GM23248 (cell line): ENCODE results near the gene ACOT11.

ENCODE experiments used
- EZH2 ChIP-seq: fragments of 200-600 bp; sonication (generic); IDR thresholded peaks from 2 replicates; pipeline ENCODE4 v1.6.1; 2018; ENCODE audit warnings: antibody characterized with exemption, mild to moderate bottlenecking; ENCODE audit not compliant: insufficient read depth, poor library complexity, severe bottlenecking
- EZH2phosphoT487 ChIP-seq: fragments of 200-600 bp; sonication (generic); IDR thresholded peaks from 2 replicates; pipeline ENCODE4 v1.6.1; 2018; ENCODE audit warnings: antibody characterized with exemption, moderate library complexity, mild to moderate bottlenecking, low read depth; ENCODE audit not compliant: insufficient read depth

DNA sequence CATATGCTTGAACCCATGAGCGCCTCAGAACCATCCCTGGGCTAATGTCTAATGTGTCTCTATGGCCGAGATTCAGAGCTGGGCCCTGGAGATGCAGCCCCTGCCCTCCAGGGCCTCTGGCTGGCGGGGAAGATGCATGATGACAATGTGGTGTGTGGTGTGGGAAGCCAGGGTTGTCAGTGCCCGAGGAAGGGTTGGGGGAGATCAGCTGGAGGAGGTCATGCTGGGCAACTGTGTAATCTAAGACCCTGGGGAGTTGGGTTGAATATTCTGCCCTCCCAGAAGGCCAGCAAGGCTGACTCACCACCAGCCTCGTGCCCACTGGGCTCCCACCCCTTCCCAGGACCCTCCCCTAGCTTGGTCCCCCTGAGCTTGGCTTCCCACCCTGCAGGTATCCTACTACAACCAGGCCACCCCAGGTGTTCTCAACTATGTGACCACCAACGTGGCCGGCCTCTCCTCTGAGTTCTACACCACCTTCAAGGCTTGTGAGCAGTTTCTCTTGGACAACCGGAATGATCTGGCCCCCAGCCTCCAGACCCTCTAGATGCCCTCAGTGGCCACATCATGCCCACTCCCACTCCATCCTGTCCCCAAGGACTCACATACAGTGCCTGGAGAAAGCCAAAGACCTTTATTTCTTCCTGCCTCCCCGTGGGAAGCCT is 60.7 kb downstream of the ACOT11 start:
- TF ChIP-seq EZH2phosphoT487: no peak
- no peak for TF ChIP-seq EZH2
